Testis (tissue), 3 donors: ENCODE data around the gene KRT77. TPM values are rescaled to one million over a fixed set of nuclear protein-coding genes. Genes with fewer than 3 reads are reported as not detected.

Experiments used
- DNase-seq: peaks from one replicate; pipeline ENCODE4 v3.0.0-alpha.2; 2019
- H3K27ac ChIP-seq, 2 donors: fragments of 200-600 bp; sonication (generic); one replicate each; pipeline ENCODE4 v1.5.1; 2019
- H3K27me3 ChIP-seq: fragments of 200-600 bp; sonication (generic); one replicate; pipeline ENCODE4 v1.5.1; 2019
- H3K36me3 ChIP-seq: fragments of 200-600 bp; sonication (generic); one replicate; pipeline ENCODE4 v1.5.1; 2017; ENCODE audit warnings: low read depth; ENCODE audit errors: missing control alignments
- H3K4me1 ChIP-seq: fragments of 200-600 bp; sonication (generic); one replicate; pipeline ENCODE4 v1.5.1; 2019
- H3K4me3 ChIP-seq, 2 donors: fragments of 200-600 bp; sonication (generic); one replicate each; pipeline ENCODE4 v1.5.1; 2017 to 2019
- H3K9me3 ChIP-seq: fragments of 200-600 bp; sonication (generic); one replicate; pipeline ENCODE4 v1.5.1; 2017
- CTCF ChIP-seq, 3 experiments: fragments of 450-650 bp in 2 of 3; fragments of 200-600 bp in 1 of 3; sonication (generic) in 1 of 3; IDR thresholded peaks; one replicate each; pipeline ENCODE4 v1.5.1; 2016 to 2019; ENCODE audit warnings: antibody characterized with exemption in 3 of 3, mild to moderate bottlenecking in 2 of 3, moderate library complexity in 1 of 3
- POLR2A ChIP-seq: fragments of 450-650 bp; IDR thresholded peaks from one replicate; pipeline ENCODE4 v1.6.1; 2017; ENCODE audit warnings: antibody characterized with exemption, mild to moderate bottlenecking, moderate library complexity
- WGBS, 2 donors: methylation state at CpG; one replicate each; pipeline ENCODE4 v1.1.5; 2018; 5-methylcytosine and 5-hydroxymethylcytosine counted together
- intact Hi-C: fragments of 100-400 bp; cut with DNase I; formaldehyde crosslinking; loops from one replicate; pipeline ENCODE4 v1.15.1; 2023; ENCODE audit warnings: low total_unique reads
- polyA plus RNA-seq: library from polyadenylated mRNA; stranded (reverse); fragments of 350-450 nt; fragmentation: Illumina TruSeq; extraction: RNeasy Lipid Tissue Mini Kit (QIAGEN cat#74804); gene quantifications from one replicate; pipeline ENCODE4 v1.2.3, GENCODE V29; 2014; ENCODE audit warnings: low read depth, low replicate concordance; ENCODE audit not compliant: insufficient read depth
- total RNA-seq, 2 donors: library from RNA; depleted of rRNA; stranded (reverse); fragments of >200 nt; gene quantifications; one replicate each; pipeline ENCODE4 v1.2.3, GENCODE V29; 2016

Gene KRT77
- total and polyA plus RNA-seq, 3 donors from 2014 or later: 0.33 to 0.74 TPM; not detected in 1

GRCh38 chr12:52720365-52720886, 17.1 kb upstream of the KRT77 start:
- no peaks in the 10 kb centered on the region for H3K27me3 ChIP-seq
- intact Hi-C loops: no loop called here
- TF ChIP-seq CTCF (IDR thresholded peaks at IDR 0.05) (no peak), POLR2A (no peak)
- no peaks in the 10 kb centered on the region for H3K9me3 ChIP-seq
- no peak overlapping the region for H3K27ac ChIP-seq
- no peaks in the 10 kb centered on the region for H3K36me3 ChIP-seq
- no peak for DNase-seq
- no peaks in the 10 kb centered on the region for H3K4me1 ChIP-seq
- H3K4me3 ChIP-seq: no peak overlapping the region
- 82 to 94% methylated on average over 1 to 8 of the region's 8 CpGs for WGBS, 2 donors

GRCh38 chr12:52716061-52716460, 12.7 kb upstream of the KRT77 start:
- intact Hi-C loops: no loop called here
- no peak for DNase-seq
- Histone ChIP-seq H3K27me3 (no peaks in the 10 kb centered on the region), H3K27ac (no peak overlapping the region), H3K4me1 (peaks cover 3% of the 10 kb centered on the region), H3K4me3 (no peak overlapping the region), H3K9me3 (no peaks in the 10 kb centered on the region), H3K36me3 (no peaks in the 10 kb centered on the region)
- TF ChIP-seq POLR2A: no peak
- no peak for TF ChIP-seq CTCF (IDR thresholded peaks at IDR 0.05)
- WGBS, 2 donors: 94 to 96% methylated on average over 5 of the region's 5 CpGs

- H3K27ac ChIP-seq: no peak overlapping the region
- intact Hi-C loops: no loop called here
- no peaks in the 10 kb centered on the region for H3K27me3 ChIP-seq
- WGBS, 2 donors: 79 to 82% methylated on average over 5 to 14 of the region's 14 CpGs
- H3K4me3 ChIP-seq: no peak overlapping the region
- H3K4me1 ChIP-seq: peaks cover 3% of the 10 kb centered on the region
- no peak for TF ChIP-seq CTCF (IDR thresholded peaks at IDR 0.05)
- TF ChIP-seq POLR2A: no peak
- H3K9me3 ChIP-seq: no peaks in the 10 kb centered on the region
- no peaks in the 10 kb centered on the region for H3K36me3 ChIP-seq
- no peak for DNase-seq
Observed at GRCh38 chr12:52715416-52715815, 12.1 kb upstream of the KRT77 start.

- no peak overlapping the region for H3K27ac ChIP-seq
- H3K9me3 ChIP-seq: no peaks in the 10 kb centered on the region
- WGBS, 2 donors: 67 to 69% methylated on average over 4 of the region's 4 CpGs
- peaks cover 3% of the 10 kb centered on the region for H3K4me1 ChIP-seq
- TF ChIP-seq CTCF (IDR thresholded peaks at IDR 0.05) (no peak), POLR2A (no peak)
- H3K36me3 ChIP-seq: no peaks in the 10 kb centered on the region
- no peak for DNase-seq
- peak overlapping the region; percentile 41 to 57 for H3K4me3 ChIP-seq
- intact Hi-C loops: no loop called here
- H3K27me3 ChIP-seq: no peaks in the 10 kb centered on the region
Observed at GRCh38 chr12:52714887-52715281, 11.6 kb upstream of the KRT77 start.
